T-helper 2 cell (primary cell): ENCODE data around the gene KIF2A.

Source experiments
- DNase-seq, 5 experiments: peaks; one replicate each; pipeline versions ENCODE4 v3.0.0 to v3.0.0-alpha.2; 2012 to 2022

The KIF2A gene

DNA sequence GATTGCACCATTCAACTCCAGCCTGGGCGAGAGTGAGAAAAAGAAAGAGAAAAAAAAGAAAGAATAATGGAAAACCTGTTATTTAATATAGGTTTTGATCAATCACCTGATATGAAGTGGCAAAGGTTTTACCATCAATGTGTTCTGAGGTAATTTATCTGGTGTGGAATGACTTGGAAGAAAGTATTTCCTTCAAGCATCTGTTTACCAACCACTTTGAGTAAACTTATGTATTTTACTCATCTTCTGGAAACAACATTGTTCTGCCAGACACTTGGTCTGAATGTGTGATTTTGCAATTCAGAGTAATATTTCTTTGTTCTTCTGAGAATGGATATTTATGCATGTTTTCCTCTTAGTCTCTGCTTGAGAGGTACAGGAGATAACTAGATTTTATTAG lies 24.3 kb downstream of the KIF2A start:
- peak in 1 of 5 experiments; percentile 28 for DNase-seq

DNA sequence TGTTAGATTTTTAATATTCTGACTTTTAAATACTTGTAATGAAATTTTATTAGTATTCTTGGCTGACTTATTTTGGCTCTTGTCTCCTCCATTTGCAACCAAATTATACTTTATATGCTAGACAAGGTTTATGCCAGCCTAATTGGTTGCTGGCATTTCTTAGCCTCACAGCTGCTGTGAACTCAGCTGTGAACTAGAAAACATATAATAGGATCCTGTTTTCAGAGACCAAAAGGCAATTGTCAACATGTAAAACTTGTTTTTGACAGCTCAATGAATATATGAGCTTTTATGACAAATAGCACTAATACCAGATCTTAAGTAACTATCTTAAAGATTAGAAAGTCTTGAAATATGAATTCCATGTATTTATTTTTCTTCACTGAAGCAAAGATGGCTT lies 25.9 kb downstream of the KIF2A start:
- DNase-seq, result no peak

DNA sequence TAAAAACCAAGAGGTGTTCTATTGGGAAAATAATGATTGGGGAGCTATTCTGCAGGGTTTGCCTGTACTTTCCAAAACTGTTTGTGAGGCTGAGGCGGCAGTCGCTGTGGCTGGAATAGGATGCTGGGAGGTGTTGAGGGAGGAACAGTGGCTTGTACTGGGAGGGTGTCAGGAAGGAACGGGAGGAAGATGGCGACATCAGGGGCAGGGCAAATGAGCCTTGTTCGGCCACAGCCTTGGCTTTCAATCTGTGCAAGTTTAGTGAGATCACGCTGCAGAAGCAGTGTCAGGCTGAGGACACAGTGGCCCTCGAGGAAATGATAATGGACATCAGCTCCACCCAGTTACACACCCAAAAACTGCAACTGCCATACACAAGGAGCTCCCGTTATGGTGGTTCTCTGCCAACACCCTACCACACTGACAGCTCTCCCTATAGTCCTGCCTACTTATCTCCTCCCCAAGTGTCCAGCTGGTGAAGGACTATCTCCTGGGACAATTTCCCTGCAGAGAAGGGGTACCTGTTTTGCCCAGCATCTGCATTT lies 27.3 kb downstream of the KIF2A start:
- DNase-seq, result no peak

DNA sequence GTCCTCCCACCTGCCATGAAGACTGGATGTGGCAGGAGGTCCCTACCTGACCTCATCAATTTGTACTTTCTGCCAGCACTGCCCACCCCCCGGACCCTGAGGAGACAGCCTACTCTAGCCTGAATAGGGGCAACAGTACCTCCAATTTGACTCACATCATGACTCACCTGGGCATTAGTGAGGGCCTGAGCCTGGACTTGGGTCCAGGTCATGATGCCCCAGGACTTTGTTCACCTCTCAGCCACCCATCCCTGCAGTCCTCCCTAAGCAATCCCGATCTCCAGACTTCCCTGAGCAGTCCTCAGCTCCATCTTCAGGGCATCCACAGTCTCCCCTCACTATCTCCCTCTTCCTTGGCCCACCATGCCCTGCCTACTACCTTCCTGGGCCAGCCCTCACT lies 28.1 kb downstream of the KIF2A start:
- DNase-seq, result no peak

DNA sequence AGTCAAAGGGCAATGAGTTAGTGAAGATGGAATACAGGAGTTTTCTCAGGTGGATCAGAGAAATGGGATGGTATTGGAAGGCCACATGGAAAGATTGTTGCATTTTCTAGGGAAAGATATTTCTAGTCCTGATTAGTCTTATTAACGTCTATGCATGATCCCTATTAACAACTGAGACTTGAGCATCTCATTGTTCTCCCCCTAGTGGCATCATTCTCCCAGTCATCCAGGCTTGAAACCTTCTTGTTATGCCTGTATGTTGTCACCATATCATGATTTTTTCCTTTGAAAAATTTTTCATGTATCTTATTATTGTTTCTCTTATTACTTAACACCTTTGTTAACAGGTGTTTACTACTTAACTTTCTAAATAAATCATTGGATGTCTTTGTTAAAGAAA lies 34.4 kb downstream of the KIF2A start:
- DNase-seq, result peak in 1 of 5 experiments; percentile 24

DNA sequence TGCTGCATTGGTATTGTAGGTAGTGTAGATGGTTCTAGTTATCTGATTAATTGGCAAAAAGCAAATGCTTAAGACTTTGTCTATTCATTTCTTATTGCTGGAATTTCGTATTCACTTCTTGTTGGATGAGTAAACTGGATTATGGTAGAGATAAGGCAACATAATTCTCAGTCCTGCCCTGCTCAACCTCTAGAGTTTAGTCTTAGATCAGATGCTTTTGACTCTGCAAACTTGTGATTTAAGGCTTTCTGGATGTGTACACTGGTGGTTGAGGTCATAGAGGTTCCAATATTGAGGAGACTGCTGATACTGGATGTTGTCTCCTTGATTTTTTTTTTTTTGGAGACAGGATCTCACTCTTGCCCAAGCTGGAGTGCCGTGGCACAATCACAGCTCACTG lies 35.0 kb downstream of the KIF2A start:
- peak in 1 of 5 experiments; percentile 53 for DNase-seq

DNA sequence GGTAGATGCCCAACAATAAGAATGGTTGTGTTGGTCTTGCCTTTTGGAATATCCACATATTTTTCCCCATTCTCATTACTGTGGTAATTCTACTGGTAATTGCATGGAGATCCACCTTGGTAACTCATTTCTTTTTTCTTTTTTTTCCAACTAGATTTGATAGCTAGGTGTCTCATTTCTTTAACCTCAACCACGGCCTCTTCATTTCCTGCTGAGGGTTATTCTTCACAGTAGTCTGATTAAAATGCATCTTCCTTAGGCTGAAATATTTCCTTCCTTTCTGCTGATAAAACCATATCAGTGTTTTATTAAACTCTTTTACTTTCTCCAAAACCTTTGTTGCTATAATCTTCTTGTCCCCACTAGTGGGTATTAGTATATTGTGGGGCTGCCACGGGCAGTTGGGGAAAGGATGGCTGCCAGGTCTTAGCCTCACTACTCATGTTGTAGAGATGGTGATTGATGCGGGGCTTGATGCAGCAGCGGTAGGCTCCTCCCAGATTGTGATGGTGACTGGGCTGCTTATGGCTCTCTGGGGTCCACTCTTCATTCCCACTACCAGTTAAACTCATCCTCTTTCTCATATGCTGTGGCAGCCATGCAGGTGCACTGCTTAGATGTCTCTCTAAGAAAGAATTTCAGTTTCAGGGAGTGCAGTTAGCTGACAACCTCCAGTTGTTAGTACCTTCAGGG lies 35.9 kb downstream of the KIF2A start:
- peak in 2 of 5 experiments; percentile 17 to 67 for DNase-seq

DNA sequence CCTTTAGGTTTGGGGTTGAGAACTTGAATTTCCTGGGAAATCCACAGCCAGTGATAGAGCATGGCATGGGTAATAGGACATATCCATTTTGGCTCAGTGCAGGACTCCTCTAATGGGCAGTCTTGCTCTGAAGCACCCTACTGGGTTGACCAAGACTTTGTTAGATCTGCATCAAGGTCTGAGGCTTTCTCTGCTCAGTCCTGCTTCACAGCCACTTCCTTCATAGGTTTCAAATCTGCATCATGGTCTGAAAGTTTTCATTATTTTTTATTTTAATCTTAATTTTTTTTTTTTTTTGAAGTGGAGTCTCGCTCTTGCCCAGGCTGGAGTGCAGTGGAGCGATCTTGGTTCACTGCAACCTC lies 36.5 kb downstream of the KIF2A start:
- DNase-seq, result no peak

DNA sequence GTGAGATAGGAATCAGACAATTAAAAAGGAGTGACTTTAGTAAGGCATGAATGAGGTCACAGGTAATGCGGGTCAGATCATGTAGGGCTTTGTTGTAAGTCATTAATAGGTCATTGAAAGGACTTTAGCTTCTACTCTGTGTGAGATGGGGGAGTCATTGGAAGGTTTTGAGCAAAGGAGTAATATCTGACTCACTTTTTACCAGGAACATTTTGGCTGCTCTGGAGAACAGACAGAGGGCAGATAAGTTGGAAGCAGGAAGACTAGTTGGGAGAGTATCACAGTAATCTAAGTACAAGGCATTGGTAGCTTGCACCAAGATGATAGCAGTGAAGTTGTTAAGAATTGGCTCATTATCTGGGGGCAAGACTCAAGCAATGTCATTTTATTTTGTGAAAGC lies 37.4 kb downstream of the KIF2A start:
- no peak for DNase-seq

DNA sequence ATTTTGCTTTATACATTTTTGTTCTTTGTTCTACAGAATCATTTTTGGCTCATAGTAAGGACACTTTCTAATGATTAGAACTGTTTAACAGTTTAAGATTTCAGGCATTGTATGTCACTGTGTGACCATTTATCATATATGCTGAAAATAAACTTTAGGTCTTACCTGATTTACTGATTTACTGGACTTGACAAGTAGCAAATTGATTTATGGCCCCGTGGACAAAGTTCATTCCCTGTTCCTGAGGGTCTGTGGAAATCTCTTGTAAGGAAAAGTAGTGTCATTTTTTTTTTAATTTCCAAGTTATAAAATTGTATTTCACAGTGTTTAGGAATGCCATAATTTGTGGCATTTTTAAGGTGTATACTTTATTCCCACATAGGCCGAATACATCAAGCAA lies 40.7 kb downstream of the KIF2A start:
- no peak for DNase-seq

DNA sequence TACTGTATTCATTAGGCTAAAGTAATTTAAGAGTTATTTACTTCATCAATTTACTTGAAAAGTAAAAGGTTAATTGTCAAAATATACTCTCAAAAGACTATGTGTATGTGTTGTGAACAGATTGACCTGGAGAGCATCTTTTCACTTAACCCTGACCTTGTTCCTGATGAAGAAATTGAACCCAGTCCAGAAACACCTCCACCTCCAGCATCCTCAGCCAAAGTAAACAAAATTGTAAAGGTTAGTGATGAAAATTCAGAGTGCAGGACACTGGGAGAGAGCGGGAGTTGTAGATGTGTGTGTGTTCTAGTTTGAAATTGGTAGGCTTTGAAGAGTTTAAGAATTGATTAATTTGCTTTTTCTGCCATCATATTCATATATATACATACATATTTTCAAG lies 41.9 kb downstream of the KIF2A start:
- no peak for DNase-seq

DNA sequence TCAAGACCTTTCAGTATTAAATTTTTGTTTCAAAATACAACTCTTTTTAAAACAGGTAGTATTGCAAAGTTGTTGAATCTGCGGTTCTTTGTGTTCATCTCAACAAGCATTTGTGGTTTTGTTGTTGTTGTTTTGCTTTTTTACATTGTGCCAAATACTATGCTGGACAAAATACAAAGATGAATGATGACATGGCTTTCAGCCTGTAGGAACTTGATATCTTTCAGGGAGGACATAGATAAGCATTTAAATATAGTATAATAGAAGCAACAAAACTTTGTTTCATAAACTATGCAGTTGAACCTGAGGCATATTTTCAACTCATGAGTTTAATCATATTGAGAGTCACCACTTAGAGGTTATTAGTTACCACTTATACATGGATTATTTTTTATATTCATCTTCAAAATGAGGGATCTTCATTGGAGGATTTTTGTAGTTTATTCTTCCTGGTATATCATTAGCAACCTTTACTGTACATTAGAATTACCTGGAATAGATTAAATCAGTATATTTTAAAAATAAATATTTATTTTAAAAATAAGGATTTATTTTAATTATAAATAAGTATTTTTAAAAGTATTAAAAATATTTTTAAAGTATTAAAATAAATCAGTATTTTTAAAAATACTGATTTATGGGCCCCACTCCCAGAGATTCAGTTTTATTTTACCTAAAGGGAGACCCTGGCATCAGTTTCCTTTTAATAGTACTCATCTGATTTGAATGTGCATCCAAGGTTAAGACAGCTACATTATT lies 42.9 kb downstream of the KIF2A start:
- no peak for DNase-seq

DNA sequence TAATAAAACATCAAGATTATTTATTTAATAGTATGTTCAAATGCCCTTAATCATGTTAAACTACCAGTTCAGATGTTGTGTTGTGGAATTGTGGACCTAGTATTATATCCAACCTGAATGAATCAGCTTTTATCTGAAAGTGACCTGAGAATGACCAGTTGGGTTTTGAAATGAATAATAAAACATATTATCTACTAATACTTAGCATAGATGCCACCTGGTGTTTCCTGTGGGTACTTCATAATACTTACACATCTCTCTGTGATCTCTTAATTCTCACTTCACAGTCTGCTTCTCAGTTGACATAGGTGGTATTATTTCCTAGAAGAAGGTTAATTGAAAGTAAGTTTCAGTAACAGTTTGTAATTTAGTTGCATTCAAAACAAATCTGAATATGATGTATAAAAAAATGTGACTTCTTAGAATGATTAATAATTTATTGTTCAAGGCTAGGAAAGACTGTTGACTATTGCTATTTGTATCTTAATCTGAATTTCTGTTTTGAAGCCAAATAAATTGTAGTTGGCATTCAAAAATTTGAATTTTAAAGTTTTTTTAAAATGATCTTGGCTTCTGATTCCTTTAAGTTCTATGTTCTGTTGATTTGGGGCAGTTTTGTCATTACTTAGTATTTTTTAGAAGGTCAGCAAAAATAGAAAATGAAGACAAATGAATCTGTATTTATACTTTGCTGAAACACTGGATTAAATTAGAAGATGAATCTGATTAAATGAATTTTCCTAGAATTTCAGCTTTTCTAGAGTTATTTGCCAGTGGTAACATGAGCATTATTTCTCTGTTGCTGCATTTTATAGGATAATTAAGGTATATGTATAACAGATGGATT lies 48.2 kb downstream of the KIF2A start:
- peak in 2 of 5 experiments; percentile 27 to 60 for DNase-seq

DNA sequence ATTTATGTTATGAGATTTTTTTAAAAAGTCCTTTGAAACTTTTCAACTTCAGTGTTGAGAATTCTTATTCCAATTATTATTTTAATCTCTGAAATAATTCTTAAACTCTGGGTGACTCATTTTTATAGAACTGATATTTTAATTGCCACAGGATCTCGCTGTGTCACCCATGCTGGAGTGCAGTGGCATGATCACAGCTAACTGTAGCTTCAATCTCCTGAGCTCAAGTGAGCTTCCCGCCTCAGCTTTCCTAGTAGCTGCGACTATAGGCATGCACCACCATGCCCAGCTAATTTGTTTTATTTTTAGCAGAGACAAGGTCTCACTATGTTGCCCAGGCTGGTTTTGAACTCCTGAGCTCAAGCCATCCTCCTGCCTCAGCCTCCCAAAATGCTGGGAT lies 56.7 kb downstream of the KIF2A start:
- no peak for DNase-seq

DNA sequence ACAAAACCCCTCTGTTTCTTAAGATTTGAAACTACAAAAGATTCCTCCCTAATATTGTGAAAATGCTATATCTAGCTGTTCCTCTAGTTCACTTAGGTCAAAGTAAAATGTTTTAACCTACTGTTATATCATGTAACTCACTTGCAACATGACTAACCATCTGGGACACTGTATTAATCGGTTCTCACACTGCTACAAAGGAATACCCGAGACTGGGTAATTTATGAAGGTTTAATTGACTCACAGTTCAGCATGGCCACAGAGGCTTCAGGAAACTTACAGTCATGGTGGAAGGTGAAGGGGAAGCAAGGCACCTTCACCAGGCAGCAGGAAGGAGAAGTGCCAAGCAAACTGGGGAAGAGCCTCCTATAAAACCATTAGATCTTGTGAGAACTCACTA lies 63.0 kb downstream of the KIF2A start:
- DNase-seq, result no peak

DNA sequence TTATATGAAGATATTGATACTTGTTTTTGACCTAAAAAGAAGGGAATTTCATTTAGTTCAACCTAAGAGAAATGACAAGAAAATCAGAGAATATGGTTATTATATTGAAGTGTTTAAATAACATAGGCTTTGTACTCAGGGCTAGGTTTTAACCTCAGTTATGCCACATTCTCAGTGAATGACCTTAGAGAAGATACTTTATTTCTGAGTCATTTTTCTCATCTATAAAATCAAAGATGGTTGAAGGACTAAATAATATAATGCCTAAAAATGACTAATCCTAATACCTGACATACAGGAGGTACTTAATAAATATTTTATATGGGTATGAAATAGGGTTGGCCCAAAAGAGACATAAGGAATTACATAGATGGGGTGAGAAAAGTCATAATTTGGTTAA lies 65.4 kb downstream of the KIF2A start:
- DNase-seq, result no peak

DNA sequence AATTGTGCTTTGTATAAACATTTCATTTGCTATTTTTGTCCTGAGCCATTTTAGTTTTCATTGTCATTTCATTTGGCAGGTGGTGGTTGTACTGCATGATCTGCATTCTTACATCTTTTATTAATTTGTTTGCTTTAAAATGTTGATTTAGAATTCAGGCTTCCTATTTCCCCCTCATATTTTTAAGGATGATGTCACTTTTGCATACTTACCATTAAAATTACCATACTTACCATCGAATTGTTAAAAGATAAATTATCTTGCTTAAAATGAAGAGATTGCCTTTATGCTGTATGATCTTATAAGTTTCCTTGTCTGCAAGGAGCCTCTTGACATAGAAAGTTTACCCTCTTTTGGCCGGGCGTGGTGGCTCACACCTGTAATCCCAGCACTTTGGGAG lies 66.6 kb downstream of the KIF2A start:
- DNase-seq, result no peak

DNA sequence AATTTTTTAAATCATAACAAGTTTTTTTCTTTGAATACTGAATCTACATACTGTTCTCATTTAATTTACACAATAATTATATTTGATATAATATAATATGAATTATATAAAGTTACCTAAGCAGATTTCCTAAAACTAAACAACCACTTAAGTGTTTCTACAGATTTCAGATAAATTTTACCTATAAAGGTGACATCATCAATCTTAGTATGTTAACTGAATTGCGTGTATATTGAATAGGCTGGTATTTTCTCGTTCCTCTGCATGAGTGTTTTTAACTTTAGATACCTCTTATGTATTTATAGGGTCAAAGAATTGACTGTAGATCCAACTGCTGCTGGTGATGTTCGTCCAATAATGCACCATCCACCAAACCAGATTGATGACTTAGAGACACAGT lies 67.4 kb downstream of the KIF2A start:
- no peak for DNase-seq

DNA sequence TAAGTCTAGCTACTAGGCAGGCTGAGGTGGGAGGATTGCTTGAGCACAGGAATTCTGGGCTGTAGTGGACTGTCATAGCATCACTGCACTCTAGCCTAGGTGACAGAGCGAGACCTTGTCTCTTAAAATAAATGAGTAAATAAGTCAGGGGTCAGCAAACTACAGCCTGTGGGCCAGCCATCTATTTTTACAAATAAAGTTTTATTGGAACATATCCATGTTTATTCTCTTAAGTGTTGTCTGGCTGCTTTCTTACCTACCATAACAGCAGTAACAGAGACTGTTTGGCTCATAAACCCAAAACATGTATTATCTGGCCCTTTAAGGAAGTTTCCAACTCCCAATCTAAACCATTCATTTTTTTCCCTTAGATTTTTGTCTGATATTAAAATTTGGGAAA lies 68.1 kb downstream of the KIF2A start:
- no peak for DNase-seq

DNA sequence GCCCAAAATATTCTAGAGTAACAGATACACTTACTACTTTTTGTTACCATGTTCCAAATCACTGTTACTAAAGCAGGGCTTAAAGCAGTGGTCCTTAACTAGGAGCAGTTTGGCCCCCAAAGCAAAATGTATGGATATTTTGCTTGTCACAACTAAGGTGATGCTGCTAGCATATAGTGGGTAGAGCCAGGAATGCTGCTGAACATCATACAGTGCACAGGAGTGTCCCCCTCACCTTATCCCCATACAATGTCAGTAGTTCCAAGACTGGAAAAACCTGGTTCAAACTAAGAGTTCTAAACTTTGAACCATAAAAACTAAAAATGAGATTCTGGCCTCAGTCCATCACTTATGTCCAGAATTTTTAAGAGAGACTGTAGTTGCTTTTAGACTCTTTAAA lies 69.6 kb downstream of the KIF2A start:
- DNase-seq, result no peak

DNA sequence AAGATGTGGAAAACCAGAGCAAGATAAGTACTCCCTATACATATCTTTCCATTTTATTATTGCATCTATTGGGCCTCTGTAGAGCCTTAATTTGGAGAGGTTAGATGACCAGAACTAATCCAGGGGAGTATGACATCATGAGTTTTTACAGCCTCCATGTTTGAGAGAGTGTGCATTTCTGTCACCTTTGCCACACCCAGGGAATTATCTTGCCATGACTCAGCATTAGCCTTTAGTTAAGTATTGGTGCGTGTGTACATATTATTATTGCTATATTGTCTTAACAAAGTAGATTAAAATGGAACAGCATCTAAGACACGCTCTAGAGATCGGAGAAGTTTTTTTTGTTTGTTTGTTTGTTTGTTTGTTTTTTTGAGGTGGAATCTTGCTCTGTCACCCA lies 70.1 kb downstream of the KIF2A start:
- no peak for DNase-seq

DNA sequence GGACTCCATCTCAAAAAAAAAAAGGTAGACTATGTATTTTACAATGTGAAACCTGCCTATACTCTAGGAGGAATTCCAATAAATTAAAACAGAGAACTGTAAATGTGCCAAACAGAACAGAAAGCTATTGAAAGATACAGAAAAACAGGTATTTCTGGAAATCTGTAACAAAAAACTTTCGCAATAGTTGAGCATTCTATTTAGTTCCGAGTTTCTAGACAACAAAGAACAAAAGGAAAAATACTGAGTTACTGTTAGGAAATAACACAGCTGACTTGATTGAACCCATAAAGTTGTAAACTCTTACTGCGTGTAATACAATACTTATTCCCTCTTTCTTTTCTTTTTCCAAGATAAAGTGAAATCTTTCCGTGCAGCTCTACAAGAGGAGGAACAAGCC lies 79.1 kb downstream of the KIF2A start:
- DNase-seq, result no peak

DNA sequence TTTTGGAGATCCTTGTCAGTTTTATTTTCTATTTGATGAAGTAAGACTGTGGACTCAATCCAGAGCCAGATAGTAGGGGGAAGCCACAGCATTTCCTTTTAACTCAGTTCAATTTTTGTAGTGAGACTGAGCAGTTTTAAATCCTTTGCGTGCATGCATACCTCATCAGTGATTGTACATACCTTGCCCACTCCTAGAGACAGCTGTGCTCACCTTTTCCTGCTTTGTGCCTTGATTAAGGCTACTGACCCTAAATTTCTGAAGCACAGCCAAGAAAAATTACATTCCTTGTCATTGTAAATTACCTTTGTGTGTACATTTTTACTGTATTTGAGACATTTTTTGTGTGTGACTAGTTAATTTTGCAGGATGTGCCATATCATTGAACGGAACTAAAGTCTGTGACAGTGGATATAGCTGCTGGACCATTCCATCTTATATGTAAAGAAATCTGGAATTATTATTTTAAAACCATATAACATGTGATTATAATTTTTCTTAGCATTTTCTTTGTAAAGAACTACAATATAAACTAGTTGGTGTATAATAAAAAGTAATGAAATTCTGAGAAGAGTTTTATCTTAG lies 79.9 kb downstream of the KIF2A start:
- no peak for DNase-seq
